Activated naive CD4-positive, alpha-beta T cell treated with anti-CD3 and anti-CD28 coated beads, Interleukin-2, amount 50 U/mL, for 72 hours (primary cell): ENCODE data around the gene CDK16. TPM values are rescaled to one million over a fixed set of nuclear protein-coding genes. Genes with fewer than 3 reads are reported as not detected.

Experiments used
- ATAC-seq, 2 donors: fragments of 150-1000 bp; cut with Tn5 transposase; 2 replicates each; pipeline ENCODE4 v1.10.0; 2021; ENCODE audit warnings: mild to moderate bottlenecking in 2 of 2, moderate library complexity in 2 of 2
- DNase-seq, 2 donors: peaks; one replicate each; pipeline ENCODE4 v3.0.0; 2021 to 2022; ENCODE audit warnings: low spot score in 2 of 2
- H3K27ac Mint-ChIP-seq, 2 donors: one replicate each; pipeline ENCODE4 v1.8.0; 2022; ENCODE audit warnings: mild to moderate bottlenecking in 2 of 2, mixed read lengths in 2 of 2
- H3K36me3 Mint-ChIP-seq, 2 donors: one replicate each; pipeline ENCODE4 v1.8.0; 2022; ENCODE audit warnings: mixed read lengths in 2 of 2
- H3K9me3 Mint-ChIP-seq, 2 donors: one replicate each; pipeline ENCODE4 v1.8.0; 2022; ENCODE audit warnings: mixed read lengths in 2 of 2
- total RNA-seq, 2 donors: library from RNA; stranded (reverse); gene quantifications; one replicate each; pipeline ENCODE4 v1.2.3, GENCODE V29; 2022

The CDK16 gene
- total RNA-seq, 2 donors from 2014 or later, result 69.5 to 95.8 TPM

DNA sequence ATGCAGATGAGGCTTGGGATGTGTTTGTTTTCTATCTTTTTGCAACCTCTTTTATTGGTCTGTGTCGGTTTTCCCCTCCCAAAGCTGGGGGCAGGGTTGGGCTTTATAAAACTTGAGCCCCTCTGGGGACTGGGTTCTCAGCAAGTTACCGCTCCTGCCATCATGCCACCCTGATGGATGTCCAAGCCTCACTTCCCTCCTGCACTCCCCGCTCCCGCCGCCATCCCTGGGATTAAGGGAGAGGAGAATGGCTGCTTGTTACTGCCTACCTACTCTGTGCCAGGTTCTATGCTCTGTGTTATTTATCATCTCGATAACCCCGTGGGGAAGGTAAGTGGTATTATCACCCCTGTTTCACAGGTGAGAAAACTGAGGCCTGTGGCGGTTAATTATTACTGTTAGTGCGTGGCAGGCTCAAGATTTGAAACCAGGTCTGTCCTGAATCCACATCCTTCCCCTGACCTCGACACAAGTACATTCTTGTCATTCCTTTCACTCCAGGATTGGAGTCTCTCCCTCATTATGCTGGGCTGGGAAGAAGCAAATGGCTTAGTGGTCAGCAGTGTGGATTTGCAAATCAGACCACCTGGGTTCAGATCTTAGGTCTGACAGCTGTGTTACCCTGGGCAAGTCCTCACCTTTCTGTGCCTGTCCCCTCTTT is 20.3 kb upstream of the CDK16 start:
- Mint-ChIP-seq H3K9me3 (no peaks in the 10 kb centered on the region), H3K27ac (peak overlapping the region in 1 of 2 donors; percentile 76), H3K36me3 (peaks cover 29 to 35% of the 10 kb centered on the region in 2 donors)
- DNase-seq, result no peak
- ATAC-seq, result no peak

- Mint-ChIP-seq H3K36me3 (peaks cover 24 to 31% of the 10 kb centered on the region in 2 donors), H3K27ac (peak overlapping the region in 1 of 2 donors; percentile 76), H3K9me3 (no peaks in the 10 kb centered on the region)
- no peak for ATAC-seq
- no peak for DNase-seq
Measured at GRCh38 chrX:47198687-47199080, 19.8 kb upstream of the CDK16 start.

- ATAC-seq (no peak), DNase-seq (no peak)
- no peaks in the 10 kb centered on the region for H3K9me3 Mint-ChIP-seq
- peaks cover 19 to 25% of the 10 kb centered on the region in 2 donors for H3K36me3 Mint-ChIP-seq
- H3K27ac Mint-ChIP-seq, result no peak overlapping the region
Measured at GRCh38 chrX:47199286-47199685, 19.2 kb upstream of the CDK16 start.

DNA sequence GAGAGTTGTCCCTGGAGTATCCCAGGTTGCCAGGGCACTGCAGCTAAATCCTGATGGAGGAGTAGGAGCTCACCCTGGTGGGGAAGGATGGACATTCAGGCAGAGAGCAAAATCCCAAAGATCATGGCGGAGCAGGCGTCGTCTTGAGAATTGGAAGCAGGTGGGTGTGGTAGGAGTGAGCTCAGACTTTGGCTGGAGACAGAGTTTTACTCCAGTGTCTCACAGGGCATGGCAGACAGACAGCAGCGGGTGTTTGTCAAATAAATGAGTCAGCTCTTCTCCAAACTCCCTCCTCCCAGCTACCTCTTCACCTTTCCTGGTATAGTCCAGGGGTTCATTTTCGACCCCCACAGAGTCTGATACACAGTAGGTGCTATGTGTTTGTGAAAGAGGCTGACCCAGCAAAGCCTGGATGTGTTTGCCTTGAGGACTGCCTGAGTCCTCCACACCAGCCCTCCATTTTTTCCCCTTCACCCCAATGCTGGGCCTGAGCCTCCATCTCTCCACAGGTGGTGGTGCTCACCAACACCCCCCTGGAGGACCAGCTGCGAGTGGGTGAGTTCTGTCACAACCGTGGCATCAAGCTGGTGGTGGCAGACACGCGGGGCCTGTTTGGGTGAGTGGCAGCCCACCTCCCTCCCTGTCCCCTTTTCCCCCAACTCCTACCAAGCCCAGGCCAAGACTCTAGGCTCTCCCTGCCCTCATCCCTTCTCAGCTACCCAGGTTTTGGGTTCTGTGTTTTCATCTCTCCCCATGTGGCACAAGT is 17.9 kb upstream of the CDK16 start:
- Mint-ChIP-seq H3K36me3 (peaks cover 15 to 18% of the 10 kb centered on the region in 2 donors), H3K27ac (peak overlapping the region; percentile 60 to 74), H3K9me3 (no peaks in the 10 kb centered on the region)
- DNase-seq (no peak), ATAC-seq (no peak)

DNA sequence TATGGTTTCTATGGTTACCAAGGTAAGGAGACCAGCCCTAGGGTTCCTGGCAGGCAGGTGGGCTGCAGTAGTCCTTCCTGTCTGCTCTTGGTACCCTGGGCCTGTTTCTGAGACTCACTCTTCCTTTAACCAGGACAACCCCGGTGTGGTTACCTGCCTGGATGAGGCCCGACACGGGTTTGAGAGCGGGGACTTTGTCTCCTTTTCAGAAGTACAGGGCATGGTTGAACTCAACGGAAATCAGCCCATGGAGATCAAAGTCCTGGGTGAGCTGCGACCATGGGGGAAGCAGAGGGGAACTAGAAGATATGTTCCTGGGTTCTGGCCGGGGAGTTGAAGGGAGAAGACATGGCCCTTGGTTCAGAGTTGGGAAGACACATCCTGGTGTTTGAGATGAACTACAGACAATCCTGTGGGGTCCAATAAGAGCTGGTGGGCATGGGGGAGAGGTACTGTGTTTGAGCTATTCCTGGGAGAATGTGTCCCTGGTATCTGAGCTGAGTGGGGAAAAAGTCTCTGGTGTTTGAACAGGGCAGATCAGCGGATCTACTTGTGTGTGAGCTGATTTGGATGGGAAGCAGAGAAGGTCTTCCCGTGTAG is 17.0 kb upstream of the CDK16 start:
- ATAC-seq, result no peak
- Mint-ChIP-seq H3K9me3 (no peaks in the 10 kb centered on the region), H3K36me3 (peaks cover 6 to 10% of the 10 kb centered on the region in 2 donors), H3K27ac (peak overlapping the region in 1 of 2 donors; percentile 68)
- no peak for DNase-seq

- peaks cover 10% of the 10 kb centered on the region in 2 donors for H3K36me3 Mint-ChIP-seq
- no peak overlapping the region for H3K27ac Mint-ChIP-seq
- H3K9me3 Mint-ChIP-seq, result no peaks in the 10 kb centered on the region
- DNase-seq, result no peak
- no peak for ATAC-seq
Measured at GRCh38 chrX:47202316-47202715, 16.2 kb upstream of the CDK16 start.

GRCh38 chrX:47202877-47203276 is 15.6 kb upstream of the CDK16 start:
- H3K9me3 Mint-ChIP-seq, result no peaks in the 10 kb centered on the region
- peaks cover 10% of the 10 kb centered on the region in 2 donors for H3K36me3 Mint-ChIP-seq
- no peak for DNase-seq
- no peak for ATAC-seq
- H3K27ac Mint-ChIP-seq, result no peak overlapping the region

GRCh38 chrX:47204970-47205369 is 13.5 kb upstream of the CDK16 start:
- Mint-ChIP-seq H3K27ac (no peak overlapping the region), H3K36me3 (peaks cover 6 to 10% of the 10 kb centered on the region in 2 donors), H3K9me3 (no peaks in the 10 kb centered on the region)
- DNase-seq, result no peak
- no peak for ATAC-seq

- DNase-seq (no peak), ATAC-seq (no peak)
- Mint-ChIP-seq H3K9me3 (no peaks in the 10 kb centered on the region), H3K27ac (peak overlapping the region in 1 of 2 donors; percentile 63), H3K36me3 (peaks cover 6% of the 10 kb centered on the region in 2 donors)
Measured at GRCh38 chrX:47206316-47206715, 12.2 kb upstream of the CDK16 start.

GRCh38 chrX:47208108-47208507 is 10.4 kb upstream of the CDK16 start:
- Mint-ChIP-seq H3K27ac (no peak overlapping the region), H3K9me3 (no peaks in the 10 kb centered on the region), H3K36me3 (peaks cover 6 to 10% of the 10 kb centered on the region in 2 donors)
- DNase-seq, result no peak
- ATAC-seq, result no peak

DNA sequence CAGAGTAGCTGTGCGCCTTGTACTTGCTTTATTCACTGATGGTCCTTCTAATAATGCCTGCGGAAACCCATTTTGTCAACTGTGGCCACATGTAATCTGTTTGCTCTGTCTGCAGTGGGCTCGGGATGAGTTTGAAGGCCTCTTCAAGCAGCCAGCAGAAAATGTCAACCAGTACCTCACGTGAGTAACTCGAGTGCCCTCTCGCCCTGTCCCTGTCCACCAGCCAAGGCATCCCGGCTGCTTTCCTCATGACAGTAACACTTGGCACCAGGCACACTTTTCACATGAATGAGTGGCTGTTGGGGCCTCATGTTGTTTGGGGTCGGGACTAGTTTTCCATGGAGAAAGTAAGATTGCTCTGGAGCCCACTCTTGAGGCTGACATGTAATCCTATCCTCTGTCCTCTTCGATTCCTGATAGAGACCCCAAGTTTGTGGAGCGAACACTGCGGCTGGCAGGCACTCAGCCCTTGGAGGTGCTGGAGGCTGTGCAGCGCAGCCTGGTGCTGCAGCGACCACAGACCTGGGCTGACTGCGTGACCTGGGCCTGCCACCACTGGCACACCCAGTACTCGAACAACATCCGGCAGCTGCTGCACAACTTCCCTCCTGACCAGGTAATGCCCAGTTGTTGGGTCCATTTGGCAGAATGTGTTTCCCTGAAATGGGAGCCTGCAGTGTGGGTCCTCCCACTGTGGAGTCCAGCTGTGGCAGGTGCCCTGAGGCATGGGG is 8.8 kb upstream of the CDK16 start:
- H3K9me3 Mint-ChIP-seq, result no peaks in the 10 kb centered on the region
- DNase-seq (no peak), ATAC-seq (no peak)
- H3K36me3 Mint-ChIP-seq, result peaks cover 6 to 9% of the 10 kb centered on the region in 2 donors
- H3K27ac Mint-ChIP-seq, result no peak overlapping the region

- H3K9me3 Mint-ChIP-seq, result no peaks in the 10 kb centered on the region
- peaks cover 5 to 8% of the 10 kb centered on the region in 2 donors for H3K36me3 Mint-ChIP-seq
- DNase-seq, result no peak
- ATAC-seq, result no peak
- H3K27ac Mint-ChIP-seq, result peak overlapping the region in 1 of 2 donors; percentile 65
Measured at GRCh38 chrX:47210661-47211425, 7.6 kb upstream of the CDK16 start.

GRCh38 chrX:47212381-47213293 is 5.8 kb upstream of the CDK16 start:
- Mint-ChIP-seq H3K27ac (peak overlapping the region in 1 of 2 donors; percentile 95), H3K36me3 (peaks cover 5 to 13% of the 10 kb centered on the region in 2 donors), H3K9me3 (no peaks in the 10 kb centered on the region)
- peak in 1 of 2 donors; percentile 16 for DNase-seq
- ATAC-seq, result no peak

- Mint-ChIP-seq H3K27ac (peak overlapping the region in 1 of 2 donors; percentile 93), H3K36me3 (peaks cover 10 to 20% of the 10 kb centered on the region in 2 donors), H3K9me3 (no peaks in the 10 kb centered on the region)
- DNase-seq (no peak), ATAC-seq (no peak)
Measured at GRCh38 chrX:47214435-47215077, 3.9 kb upstream of the CDK16 start.
